Body of pancreas (tissue), 4 donors: ENCODE results near the gene FLT3. TPM values are rescaled to one million over a fixed set of nuclear protein-coding genes. Genes with fewer than 3 reads are reported as not detected.
A peak's percentile ranks its signal among the peaks of the same experiment; 100 is the strongest.

Experiments
- ATAC-seq: fragments of 150-250 bp; one replicate; pipeline ENCODE4 v1.9.1; 2016
- DNase-seq, 4 donors: peaks; one replicate each; pipeline ENCODE4 v3.0.0-alpha.2; 2019
- H3K27ac ChIP-seq, 4 donors: fragments of 200-600 bp; sonication (generic); 1 replicate in 3 of 4; 2 replicates in 1 of 4; pipeline versions ENCODE4 v1.5.1 to v1.6.1; 2016 to 2019; ENCODE audit warnings: mild to moderate bottlenecking in 1 of 4, mixed read lengths in 1 of 4, moderate library complexity in 1 of 4
- H3K27me3 ChIP-seq, 2 donors: fragments of 200-600 bp; sonication (generic); one replicate each; pipeline ENCODE4 v1.6.0; 2016; ENCODE audit warnings: mild to moderate bottlenecking in 1 of 2
- H3K36me3 ChIP-seq, 2 donors: fragments of 200-600 bp; sonication (generic); replicated peaks in 1 of 2; 2 replicates each; pipeline ENCODE4 v1.5.1; 2016; ENCODE audit warnings: low read depth in 2 of 2; ENCODE audit not compliant: insufficient read depth in 1 of 2
- H3K4me1 ChIP-seq: fragments of 200-600 bp; sonication (generic); one replicate; pipeline ENCODE4 v1.6.0; 2016
- H3K4me3 ChIP-seq, 2 donors: fragments of 200-600 bp; sonication (generic); 1 replicate in 1 of 2; 2 replicates in 1 of 2; pipeline ENCODE4 v1.5.1; 2016 to 2019
- H3K9me3 ChIP-seq, 3 donors: fragments of 200-600 bp; sonication (generic); 1 replicate in 2 of 3; 2 replicates in 1 of 3; pipeline ENCODE4 v1.5.1; 2016
- POLR2A ChIP-seq, 3 donors: fragments of 450-650 bp; IDR thresholded peaks; one replicate each; pipeline ENCODE4 v1.6.1; 2016; ENCODE audit warnings: antibody characterized with exemption in 3 of 3, mild to moderate bottlenecking in 2 of 3
- WGBS, 2 donors: methylation state at CpG; one replicate each; pipeline ENCODE4 v1.1.5; 2017; 5-methylcytosine and 5-hydroxymethylcytosine counted together
- intact Hi-C: fragments of 100-400 bp; cut with DNase I; formaldehyde crosslinking; loops from one replicate; pipeline ENCODE4 v1.15.1; 2023
- total RNA-seq, 2 donors: library from RNA; depleted of rRNA; stranded (reverse); fragments of >200 nt; gene quantifications; one replicate each; pipeline ENCODE4 v1.1.0, GENCODE V29; 2016
- TF ChIP-seq, protein P1 (sequence below), 7 experiments: fragments of 450-650 bp in 4 of 7; fragments of 200-600 bp in 3 of 7; sonication (generic) in 3 of 7; IDR thresholded peaks; one replicate each; pipeline ENCODE4 v1.5.1; 2016 to 2019; ENCODE audit warnings: antibody characterized with exemption in 7 of 7

The FLT3 gene
- total RNA-seq, 2 donors from 2014 or later, result 2.0 to 4.2 TPM

DNA sequence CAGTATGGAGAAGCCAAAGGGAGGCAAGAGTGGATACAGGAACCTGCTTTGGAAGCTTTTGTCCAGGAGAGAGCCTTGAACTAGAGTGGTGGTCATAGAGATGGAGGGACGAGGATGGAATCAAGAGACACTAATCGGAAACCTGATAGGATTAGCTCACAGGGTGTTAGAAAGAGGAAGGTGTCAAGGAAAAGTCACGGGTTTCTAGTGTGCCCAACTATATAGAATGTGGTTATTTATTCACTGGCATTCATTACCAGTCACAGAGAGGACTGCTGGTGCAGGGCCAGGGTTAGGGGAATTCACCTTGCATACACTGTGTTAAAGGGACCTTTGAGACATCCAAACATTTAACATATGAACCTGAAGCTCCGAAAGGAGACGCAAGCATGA is 68.5 kb downstream of the FLT3 start:
- no peak for TF ChIP-seq POLR2A (IDR thresholded peaks at IDR 0.05)
- TF ChIP-seq, protein P1, sequence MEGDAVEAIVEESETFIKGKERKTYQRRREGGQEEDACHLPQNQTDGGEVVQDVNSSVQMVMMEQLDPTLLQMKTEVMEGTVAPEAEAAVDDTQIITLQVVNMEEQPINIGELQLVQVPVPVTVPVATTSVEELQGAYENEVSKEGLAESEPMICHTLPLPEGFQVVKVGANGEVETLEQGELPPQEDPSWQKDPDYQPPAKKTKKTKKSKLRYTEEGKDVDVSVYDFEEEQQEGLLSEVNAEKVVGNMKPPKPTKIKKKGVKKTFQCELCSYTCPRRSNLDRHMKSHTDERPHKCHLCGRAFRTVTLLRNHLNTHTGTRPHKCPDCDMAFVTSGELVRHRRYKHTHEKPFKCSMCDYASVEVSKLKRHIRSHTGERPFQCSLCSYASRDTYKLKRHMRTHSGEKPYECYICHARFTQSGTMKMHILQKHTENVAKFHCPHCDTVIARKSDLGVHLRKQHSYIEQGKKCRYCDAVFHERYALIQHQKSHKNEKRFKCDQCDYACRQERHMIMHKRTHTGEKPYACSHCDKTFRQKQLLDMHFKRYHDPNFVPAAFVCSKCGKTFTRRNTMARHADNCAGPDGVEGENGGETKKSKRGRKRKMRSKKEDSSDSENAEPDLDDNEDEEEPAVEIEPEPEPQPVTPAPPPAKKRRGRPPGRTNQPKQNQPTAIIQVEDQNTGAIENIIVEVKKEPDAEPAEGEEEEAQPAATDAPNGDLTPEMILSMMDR (IDR thresholded peaks at IDR 0.05), result no peak
- WGBS, 2 donors, result 68 to 71% methylated on average over 5 of the region's 5 CpGs

DNA sequence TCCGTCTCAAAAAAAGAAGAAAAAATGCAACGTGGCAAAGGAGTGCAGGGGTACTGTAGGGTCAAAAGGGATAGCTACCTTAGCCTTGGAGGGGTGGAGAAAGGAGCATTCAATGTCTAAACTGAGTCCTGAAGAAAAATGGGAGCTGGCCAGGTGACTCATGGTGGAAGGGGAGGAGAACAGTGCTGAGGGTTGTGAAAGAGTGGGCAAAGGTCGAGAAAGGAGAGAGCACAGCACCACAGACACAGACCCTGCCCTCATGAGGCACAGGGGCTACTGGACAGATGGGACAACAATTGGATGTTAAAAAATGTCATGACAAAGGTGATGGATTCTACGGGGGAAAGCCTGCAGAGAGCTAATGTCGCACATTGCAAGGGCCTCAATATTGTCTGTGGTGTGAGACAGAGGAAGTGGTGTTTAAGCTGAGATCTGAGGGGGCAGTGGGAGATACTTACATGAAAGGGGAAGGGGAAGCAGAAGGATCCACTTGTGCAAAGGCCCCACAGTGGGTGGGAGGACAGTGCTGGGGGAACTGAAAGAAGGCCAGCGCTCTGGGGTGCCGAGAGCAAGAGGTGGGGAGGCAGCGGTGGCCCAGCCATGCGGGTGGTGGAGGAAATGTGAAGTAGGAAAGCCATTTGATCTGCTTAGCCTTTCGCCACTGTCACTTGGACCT is 69.0 kb downstream of the FLT3 start:
- peak in 2 of 4 donors; percentile 13 to 57 for DNase-seq
- no peaks in the 10 kb centered on the region for H3K9me3 ChIP-seq
- intact Hi-C loops, result no loop called here
- H3K4me1 ChIP-seq, result no peaks in the 10 kb centered on the region
- no peaks in the 10 kb centered on the region for H3K27me3 ChIP-seq
- 75 to 78% methylated on average over 10 of the region's 10 CpGs for WGBS, 2 donors
- H3K36me3 ChIP-seq, result no peaks in the 10 kb centered on the region
- no peak overlapping the region for H3K4me3 ChIP-seq
- TF ChIP-seq, protein P1 (IDR thresholded peaks at IDR 0.05), result no peak
- peak in 1 of 3 donors; percentile 7 for TF ChIP-seq POLR2A (IDR thresholded peaks at IDR 0.05)
- no peak overlapping the region for H3K27ac ChIP-seq
- ATAC-seq, result no peak

More for the DNA sequence above, 68.5 kb downstream of the FLT3 start:
- Histone ChIP-seq H3K9me3 (no peaks in the 10 kb centered on the region), H3K36me3 (no peaks in the 10 kb centered on the region), H3K27me3 (no peaks in the 10 kb centered on the region), H3K4me3 (no peak overlapping the region), H3K27ac (no peak overlapping the region), H3K4me1 (no peaks in the 10 kb centered on the region)
- DNase-seq, result no peak
- intact Hi-C loops, result no loop called here
- no peak for ATAC-seq

DNA sequence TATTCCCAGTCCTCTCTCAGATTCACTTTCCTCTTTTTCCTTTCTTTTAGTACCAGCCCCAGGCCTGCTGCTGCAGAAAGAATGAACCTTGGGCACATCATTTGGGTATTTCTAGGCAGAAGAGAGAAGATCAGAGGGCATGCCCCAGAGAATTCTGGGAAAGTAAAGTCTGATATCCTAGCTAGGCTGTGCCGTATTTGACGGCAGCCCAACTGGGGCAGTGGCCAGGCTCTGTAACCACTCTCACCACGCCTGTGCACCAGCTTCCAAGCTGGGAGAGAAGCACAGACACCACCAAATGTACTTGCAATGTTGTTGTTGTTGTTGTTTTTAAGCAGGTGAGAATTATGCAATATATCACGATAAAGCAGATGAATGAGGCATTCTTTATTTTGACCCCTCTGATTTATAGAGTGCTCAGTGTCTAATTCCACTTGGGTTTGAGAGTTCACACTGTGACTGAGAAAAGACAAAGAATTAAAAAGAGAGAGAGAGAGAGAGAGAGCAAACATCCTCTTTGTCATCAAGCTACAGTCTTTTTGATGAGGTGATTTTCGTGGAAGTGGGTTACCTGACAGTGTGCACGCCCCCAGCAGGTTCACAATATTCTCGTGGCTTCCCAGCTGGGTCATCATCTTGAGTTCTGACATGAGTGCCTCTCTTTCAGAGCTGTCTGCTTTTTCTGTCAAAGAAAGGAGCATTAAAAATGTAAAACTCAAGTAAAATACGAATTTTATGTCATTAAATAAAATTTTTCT is 72.6 kb downstream of the FLT3 start:
- WGBS, 2 donors, result 66% methylated on average over 8 of the region's 8 CpGs
- H3K36me3 ChIP-seq, result no peaks in the 10 kb centered on the region
- no peaks in the 10 kb centered on the region for H3K27me3 ChIP-seq
- DNase-seq (no peak), ATAC-seq (no peak)
- no peak overlapping the region for H3K4me3 ChIP-seq
- H3K27ac ChIP-seq, result no peak overlapping the region
- intact Hi-C loops, result no loop called here
- H3K9me3 ChIP-seq, result no peaks in the 10 kb centered on the region
- TF ChIP-seq, protein P1 (IDR thresholded peaks at IDR 0.05), result no peak
- no peak for TF ChIP-seq POLR2A (IDR thresholded peaks at IDR 0.05)
- H3K4me1 ChIP-seq, result peaks cover 8% of the 10 kb centered on the region

DNA sequence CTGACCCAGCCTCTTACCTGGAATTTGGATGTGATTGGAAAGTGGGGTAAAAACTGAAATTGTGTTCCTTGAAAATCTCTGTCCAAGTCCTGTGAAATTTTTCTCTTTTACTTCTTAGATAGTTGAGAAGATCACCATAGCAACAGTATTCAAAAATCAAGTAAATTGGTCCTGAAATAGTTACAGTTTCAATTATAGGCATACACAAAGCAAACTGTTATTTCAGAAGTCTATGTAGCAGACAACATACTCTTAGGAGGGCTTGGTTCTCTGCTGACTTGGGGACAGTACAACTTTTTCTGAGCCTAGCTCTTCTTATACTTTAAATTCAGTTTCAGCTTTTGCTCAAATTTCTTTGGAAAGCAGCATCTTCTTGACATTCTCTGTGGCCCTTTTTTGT is 73.3 kb downstream of the FLT3 start:
- intact Hi-C loops, result no loop called here
- peaks cover 8% of the 10 kb centered on the region for H3K4me1 ChIP-seq
- DNase-seq (no peak), ATAC-seq (no peak)
- H3K9me3 ChIP-seq, result no peaks in the 10 kb centered on the region
- no peaks in the 10 kb centered on the region for H3K27me3 ChIP-seq
- H3K36me3 ChIP-seq, result no peaks in the 10 kb centered on the region
- TF ChIP-seq POLR2A (IDR thresholded peaks at IDR 0.05), result no peak
- no peak overlapping the region for H3K27ac ChIP-seq
- H3K4me3 ChIP-seq, result no peak overlapping the region

DNA sequence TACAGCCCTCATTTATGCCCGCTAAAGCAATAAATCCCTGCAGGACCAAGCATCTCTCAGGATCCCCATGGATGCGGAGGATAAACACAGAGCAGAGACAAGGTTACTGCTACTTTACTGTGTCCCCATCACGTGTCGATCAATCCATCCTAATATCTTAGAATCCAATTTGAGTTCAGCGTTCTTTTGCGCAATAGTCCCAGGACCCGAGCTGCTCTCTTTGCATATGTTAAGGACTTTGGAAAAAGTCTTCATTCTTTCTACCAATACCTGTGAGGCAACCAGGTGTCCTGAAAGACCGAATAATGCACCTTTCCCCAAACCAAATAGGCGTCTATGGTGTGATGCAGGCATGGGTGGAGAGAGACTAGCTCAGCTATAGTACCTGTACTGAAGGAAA is 73.9 kb downstream of the FLT3 start:
- H3K27me3 ChIP-seq, result no peaks in the 10 kb centered on the region
- DNase-seq, result no peak
- TF ChIP-seq, protein P1 (IDR thresholded peaks at IDR 0.05), result no peak
- no peak for TF ChIP-seq POLR2A (IDR thresholded peaks at IDR 0.05)
- peaks cover 8% of the 10 kb centered on the region for H3K4me1 ChIP-seq
- H3K36me3 ChIP-seq, result no peaks in the 10 kb centered on the region
- intact Hi-C loops, result no loop called here
- no peak overlapping the region for H3K4me3 ChIP-seq
- WGBS, 2 donors, result 67 to 74% methylated on average over 9 of the region's 9 CpGs
- H3K27ac ChIP-seq, result no peak overlapping the region
- no peaks in the 10 kb centered on the region for H3K9me3 ChIP-seq
- ATAC-seq, result no peak
